DMS114 treated with DMSO at 0.1 percent for 48 hours (cell line): Measurements from ENCODE around the gene PRKCG.
"Not testable (repeated sequence)": the region's sequence is repeated elsewhere in the genome, so short reads cannot be mapped to it uniquely, and the experiment has no call there.

Experiments
- DNase-seq: peaks from one replicate; lab custom pipeline; 2025; ENCODE audit not compliant: unreplicated experiment; lab: John Stamatoyannopoulos, UW

Gene PRKCG

GRCh38 chr19:53881482-53882390, at the start of gene PRKCG:
TSS of gene PRKCG (plus strand) at chr19:53882197. CDS start at chr19:53882495, 298 bp downstream.
- peak; percentile 49 for DNase-seq

DNA sequence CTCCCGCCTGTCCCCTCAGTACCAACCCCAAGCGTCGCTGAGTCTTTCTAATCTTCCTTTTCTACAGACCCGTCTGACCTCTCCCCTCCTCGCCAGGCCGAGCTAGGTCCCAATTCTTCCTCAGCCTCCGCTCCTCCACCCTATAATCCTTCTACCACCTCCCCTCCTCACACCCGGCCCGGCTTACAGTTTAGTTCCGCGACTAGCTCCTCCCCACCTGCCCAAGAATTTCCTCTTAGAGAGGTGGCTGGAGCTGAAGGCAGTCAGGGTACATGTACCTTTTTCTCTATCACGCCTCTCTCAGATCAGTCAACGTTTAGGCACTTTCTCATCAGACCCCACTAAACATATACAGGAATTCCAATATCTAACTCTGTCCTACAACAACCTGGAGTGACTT, 49.1 kb upstream of the PRKCG start:
- DNase-seq = not testable (repeated sequence)

DNA sequence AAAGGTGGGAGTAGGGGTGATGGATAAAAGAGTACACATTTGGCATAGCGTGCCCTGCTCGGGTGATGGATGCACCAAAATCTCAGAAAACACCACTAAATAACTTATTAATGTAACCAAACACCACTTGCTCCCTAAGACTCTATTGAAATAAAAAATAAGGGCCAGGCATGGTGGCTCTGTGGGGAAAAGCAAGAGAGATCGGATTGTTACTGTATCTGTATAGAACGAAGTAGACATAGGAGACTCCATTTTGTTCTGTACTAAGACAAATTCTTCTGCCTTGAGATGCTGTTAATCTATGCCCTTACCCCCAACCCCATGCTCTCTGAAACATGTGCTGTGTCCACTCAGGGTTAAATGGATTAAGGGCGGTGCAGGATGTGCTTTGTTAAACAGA, 43.6 kb upstream of the PRKCG start:
- not testable (repeated sequence) for DNase-seq

DNA sequence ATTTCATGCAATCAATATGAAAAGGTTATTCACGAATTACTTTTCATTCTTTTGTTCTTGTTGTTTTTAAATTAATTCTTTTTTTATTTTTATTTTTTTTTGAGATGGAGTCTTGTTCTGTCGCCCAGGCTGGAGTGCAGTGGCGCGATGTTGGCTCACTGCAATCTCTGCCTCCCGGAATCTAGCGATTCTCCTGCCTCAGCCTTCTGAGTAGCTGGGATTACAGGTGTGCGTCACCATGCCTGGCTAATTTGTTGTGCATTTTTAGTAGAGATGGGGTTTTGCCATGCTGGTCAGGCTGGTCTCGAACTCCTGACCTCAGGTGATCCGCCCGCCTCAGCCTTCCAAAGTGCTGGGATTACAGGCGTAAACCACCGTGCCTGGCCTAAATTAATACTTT, 41.8 kb upstream of the PRKCG start:
- not testable (repeated sequence) for DNase-seq

DNA sequence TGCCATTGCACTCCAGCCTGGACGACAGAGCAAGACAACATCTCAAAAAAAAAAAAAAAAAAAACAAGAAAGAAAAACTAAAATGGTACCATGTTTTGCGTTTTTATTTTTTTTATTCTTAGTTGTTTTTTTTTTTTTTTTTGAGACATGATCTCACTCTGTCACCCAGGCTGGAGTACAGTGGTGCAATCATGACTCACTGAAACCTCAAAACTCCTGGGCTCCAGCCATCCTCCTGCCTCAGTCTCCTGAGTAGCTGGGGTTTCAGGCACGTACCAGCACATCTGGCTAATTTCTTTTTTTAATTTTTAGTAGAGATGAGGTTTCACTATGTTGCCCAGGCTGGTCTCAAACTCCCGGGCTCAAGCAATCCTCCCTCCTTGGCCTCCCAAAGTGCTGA, 41.1 kb upstream of the PRKCG start:
- DNase-seq = not testable (repeated sequence)

DNA sequence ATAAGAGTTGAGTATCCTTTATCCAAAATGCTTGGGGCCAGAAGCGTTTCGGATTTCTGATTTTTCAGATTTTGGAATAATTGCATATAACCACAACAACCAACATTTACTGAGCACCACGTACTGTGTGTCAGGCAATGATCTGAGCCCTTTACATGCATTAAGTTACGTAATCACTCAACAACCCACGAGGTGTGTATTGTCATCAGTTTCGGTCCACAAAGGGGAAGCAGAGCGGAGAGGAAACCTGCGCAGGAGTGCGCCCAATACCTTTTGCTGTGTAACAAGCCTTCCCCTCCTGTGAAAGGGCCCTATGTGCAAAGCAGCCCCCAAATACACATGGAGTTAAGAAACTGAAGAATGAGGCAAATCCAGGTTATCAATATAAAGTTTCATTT, 37.1 kb upstream of the PRKCG start:
- no peak for DNase-seq

- DNase-seq = no peak
Observed at GRCh38 chr19:53847555-53847954, 34.4 kb upstream of the PRKCG start.

- no peak for DNase-seq
Observed at GRCh38 chr19:53849237-53849676, 32.7 kb upstream of the PRKCG start.

- DNase-seq = no peak
Observed at GRCh38 chr19:53853707-53854106, 28.3 kb upstream of the PRKCG start.

- no peak for DNase-seq
Observed at GRCh38 chr19:53864308-53864836, 17.6 kb upstream of the PRKCG start.

GRCh38 chr19:53865523-53865917, 16.5 kb upstream of the PRKCG start:
- no peak for DNase-seq

DNA sequence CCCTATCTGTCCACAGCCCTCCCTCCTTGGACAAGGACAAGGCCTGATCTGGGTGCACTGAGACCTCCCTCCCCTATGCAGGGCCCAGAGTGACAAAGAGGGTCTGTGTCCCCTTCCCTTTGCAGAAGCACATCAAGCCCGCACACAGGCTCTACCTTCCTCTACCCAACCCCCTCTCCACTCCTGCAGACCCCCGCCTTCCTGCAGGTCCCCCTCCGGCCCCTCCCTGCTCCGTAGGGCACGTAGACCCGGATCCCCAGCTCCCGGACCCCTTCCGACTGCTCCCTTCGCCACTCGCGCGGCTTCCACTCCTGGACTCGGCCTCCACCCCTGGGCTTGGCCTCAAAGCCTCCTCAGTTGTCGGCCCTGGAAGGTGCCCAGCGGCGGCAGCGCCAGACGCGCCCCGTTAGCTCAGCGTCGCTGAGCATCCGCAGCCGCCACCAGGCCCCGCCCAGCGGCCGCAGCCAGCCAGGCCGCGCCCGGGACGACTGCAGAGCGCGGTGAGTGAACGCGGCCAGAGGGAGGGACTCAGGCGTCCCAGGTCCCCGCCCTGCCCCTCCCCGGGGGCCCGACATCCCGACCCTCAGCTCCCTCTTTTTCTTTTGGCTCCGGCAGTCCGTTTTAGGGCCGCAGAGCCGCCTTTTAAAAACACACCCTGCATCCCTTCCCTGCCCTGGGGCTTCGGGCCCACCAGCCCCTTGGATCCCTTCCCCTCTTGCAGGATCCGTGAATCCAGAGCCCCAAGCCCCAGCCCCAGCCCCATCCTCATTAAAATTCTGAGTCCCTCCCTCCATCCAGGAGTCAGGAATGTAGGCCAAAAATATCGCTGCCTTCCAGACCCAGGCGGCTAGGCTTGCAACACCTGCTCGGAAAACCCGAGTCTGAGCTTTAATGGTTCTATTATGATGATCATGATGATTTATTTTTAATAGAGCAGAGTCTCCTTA, 15.8 kb upstream of the PRKCG start:
- DNase-seq = peak; percentile 42

DNA sequence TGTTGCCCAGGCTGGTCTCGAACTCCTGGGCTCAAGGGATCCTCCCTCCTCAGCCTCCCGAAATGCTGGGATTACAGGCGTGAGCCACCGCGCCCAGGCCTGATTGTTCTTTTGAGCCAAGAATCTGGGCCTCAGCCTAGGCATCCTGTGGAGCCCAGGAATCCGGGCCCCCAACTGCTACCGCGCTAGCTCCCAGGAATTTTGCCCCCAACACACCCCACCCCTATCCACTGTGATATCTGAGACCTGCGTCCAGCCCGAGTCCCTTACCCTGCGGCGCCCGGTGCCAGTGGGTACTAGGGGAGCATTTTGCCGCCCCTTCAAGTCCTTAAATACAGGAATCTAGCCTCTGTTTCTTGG, 15.2 kb upstream of the PRKCG start:
- no peak for DNase-seq

DNA sequence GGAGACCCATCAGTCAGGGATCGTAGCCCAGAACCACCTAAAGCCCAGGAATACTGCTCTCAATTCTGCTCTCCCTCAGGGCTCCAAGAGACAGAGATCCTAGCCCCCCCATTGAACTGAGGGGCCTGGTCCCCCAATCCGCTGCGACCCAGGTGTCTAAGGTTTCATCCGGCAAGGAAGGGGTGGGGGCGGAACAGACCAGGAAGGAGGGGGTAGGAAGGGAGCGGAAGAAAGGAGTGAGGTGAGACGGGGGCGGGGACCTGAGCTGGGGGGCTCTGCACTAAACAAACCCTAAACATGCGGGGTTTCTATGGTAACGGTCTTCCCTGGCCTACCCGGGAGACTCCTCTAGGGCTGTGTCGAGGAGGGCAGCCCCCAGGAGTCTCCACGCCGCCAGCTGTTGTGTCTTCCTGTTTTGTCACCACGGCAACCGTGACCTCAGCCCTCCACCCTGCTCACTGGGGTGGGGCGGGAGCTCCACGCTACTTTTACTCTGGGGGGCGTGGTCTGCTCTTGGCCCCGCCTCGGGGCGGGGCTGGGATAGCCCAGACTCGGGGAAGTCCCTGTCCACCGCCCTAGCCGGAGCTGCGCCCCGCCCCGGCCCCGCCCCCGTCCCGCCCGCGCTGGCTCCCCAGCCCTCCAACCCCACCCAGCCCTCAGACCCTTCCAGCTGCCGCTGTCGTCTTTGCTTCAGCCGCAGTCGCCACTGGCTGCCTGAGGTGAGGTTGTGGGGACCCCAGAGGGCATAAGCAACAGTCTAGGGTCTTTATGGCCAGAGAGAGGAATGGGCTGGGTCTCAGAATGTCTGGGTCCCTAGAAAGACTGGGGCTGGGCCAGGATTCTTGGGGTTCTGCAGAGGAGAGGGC, 14.5 kb upstream of the PRKCG start, which contains the start of gene MYADM:
TSS of gene MYADM (plus strand) at position 659 of the 866 bp plus-strand sequence. CDS start 5,647 bp downstream, outside the sequence.
- DNase-seq = peak; percentile 92

DNA sequence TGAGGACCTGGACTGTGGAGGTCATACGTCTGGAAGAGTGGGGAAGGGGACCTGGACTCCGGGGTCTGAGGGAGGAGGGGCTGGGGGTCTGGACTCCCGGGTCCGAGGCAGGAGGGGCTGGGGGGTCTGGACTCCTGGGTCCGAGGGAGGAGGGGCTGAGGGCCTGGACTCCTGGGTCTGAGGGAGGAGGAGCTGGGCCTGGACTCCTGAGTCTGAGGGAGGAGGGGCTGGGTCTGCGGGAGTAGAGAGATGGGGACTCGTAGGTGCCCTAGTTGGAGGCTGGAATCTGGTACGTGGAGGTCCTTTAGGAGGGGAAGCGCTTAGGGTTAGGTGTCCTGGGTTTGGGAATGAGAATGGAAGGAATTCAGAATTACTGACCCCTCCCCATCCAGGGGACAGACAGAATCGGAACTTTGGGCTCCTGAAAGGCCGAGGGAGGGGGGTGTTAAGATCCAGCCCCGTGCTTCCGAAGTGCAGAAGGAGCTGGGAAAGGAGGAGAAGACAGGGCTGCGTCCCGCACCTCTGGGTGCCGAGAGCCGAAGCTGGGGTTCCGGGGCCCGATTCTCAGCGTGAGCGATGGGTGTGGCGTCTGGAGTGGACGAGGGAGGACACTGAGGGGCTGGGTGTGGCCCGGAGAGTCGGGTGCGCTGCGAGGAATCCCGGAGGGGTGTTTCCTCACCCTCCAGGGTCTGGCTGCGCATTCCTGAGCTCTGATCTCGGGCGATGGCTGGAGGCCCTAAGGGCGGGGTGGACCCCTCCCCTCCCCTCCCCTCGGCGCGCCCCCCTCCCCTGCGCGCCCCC, 13.7 kb upstream of the PRKCG start:
- peak; percentile 24 for DNase-seq

DNA sequence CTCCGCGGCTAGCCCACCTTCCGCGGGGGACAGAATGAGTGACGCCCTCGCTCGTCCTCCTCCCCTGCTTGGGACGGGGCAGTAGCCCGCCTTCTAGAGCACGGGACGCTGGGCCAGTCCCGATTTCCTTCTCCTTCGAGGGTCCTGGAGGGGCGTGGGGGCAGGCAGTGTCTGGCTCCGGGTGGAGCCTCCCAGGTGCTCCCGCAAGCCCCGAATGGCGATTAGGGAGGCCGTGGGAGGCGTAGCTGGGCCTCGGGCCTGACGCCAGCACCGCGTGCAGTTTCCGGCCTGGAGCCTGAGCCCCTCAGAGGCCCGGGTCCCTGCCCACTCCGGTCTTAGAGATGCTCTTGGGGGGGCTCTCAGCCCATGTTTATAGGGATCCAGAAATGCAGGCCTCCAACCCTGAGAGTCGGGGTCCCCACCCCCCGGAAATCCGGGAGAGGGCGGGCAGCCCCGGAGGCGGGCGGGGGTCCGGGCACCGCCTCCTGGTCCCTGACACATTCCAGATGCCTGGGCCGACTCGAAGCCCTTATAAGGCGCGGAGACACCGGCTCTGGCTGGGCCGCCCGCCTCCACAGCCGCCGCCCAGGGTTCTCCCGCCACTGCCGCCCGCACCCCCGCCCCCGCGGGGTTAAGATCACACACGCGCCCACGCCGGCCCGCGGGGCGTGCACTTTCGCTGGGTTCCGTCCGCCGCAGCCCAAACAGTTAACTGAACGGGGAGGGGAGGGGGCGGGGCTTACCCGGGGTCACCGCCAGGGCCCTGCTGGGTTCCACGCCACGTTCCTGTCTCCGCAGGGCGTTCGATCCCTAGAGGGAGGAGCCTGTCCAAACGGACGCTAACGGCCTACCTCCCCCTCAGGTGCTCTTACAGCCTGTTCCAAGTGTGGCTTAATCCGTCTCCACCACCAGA, 12.8 kb upstream of the PRKCG start:
- DNase-seq = peak; percentile 65

DNA sequence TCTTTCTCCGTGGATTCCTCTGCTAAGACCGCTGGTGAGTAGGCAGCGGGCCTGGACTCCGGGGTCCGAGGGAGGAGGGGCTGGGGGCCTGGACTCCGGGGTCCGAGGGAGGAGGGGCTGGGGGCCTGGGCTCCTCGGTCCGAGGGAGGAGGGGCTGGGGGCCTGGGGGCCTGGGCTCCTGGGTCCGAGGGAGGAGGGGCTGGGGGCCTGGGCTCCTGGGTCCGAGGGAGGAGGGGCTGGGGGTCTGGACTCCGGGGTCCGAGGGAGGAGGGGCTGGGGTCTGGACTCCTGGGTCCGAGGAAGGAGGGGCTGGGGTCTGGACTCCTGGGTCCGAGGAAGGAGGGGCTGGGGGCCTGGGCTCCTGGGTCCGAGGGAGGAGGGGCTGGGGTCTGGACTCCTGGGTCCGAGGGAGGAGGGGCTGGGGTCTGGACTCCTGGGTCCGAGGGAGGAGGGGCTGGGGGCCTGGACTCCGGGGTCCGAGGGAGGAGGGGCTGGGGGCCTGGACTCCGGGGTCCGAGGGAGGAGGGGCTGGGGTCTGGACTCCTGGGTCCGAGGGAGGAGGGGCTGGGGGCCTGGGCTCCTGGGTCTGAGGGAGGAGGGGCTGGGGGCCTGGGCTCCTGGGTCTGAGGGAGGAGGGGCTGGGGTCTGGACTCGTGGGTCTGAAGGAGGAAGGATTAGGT, 12.1 kb upstream of the PRKCG start:
- not testable (repeated sequence) for DNase-seq

- DNase-seq = peak; percentile 17
Observed at GRCh38 chr19:53870485-53870844, 11.5 kb upstream of the PRKCG start.
